ENCODE measurements around the gene TCEA3. TPM values are rescaled to one million over a fixed set of nuclear protein-coding genes. Genes with fewer than 3 reads are reported as not detected.

TCEA3 gene
- total RNA-seq, 2 experiments from 2014 or later, result 7.0 to 8.3 TPM

GRCh38 chr1:23401313-23401712 is 23.2 kb downstream of the TCEA3 start:
- no peak for ATAC-seq
- DNase-seq, result no peak
- H3K27me3 Mint-ChIP-seq, result no peaks in the 10 kb centered on the region
- POLR2A ChIA-PET, result interaction anchor here (1.0 to 1.8 kb wide), 2 partner anchors 11 to 57 kb away, joined by 3 to 6 read pairs; partner anchors contain the start of gene HNRNPR
- no peaks in the 10 kb centered on the region for H3K9me3 Mint-ChIP-seq
- peaks cover 4% of the 10 kb centered on the region for H3K4me1 Mint-ChIP-seq (ENCODE audit: low read depth)
- H3K36me3 Mint-ChIP-seq (ENCODE audit: low read depth), result no peaks in the 10 kb centered on the region
- intact Hi-C loops (cut with micrococcal nuclease), result no loop called here
- H3K4me3 Mint-ChIP-seq, result no peak overlapping the region
- no peak for TF ChIP-seq CTCF (IDR thresholded peaks at IDR 0.05)
- no peak overlapping the region for H3K27ac Mint-ChIP-seq
- CTCF ChIA-PET, result interaction anchor here (1.0 to 3.5 kb wide), 3 partner anchors 17 to 57 kb away, joined by 3 to 18 read pairs (median 3); partner anchors contain the start of gene HNRNPR

DNA sequence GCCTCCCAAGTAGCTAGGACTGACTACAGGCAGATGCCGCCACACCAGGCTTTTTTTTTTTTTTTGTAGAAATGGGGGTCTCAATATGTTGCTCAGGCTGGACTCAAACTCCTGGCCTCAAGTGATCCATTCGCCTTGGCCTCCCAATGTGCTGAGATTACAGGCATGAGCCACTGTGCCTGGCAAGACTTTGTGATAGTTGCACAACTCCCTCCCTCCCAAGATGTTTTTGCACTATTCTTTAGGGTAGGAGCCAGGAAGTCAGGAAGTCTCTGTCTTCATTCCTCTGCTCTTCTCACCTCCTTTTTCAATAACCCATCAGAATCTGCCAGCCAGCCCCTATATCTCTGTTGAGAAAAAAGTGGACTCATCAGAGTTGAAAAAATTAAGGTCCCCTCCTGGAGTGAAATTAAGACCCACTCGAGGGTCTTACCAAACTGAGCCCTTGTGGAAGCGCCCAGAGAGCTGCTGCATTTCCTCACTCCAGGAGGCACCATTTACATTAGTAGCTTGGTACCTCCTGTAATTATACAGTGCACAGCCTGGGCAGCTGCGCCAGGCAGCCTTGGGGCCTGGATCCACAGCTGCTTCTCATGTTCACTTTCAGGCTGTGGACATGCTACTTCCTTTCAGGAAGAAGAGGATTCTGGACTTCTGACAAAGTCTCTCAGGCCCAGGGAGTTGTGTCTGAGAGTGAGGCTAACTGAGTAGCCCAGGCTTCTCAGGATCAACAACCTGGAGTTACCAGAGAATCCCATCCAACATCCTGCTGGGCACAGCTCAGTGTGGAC is 24.0 kb downstream of the TCEA3 start:
- ATAC-seq (no peak), DNase-seq (no peak)
- intact Hi-C loops (cut with micrococcal nuclease), result no loop called here
- ChIA-PET POLR2A (interaction anchor here (0.7 to 1.8 kb wide), 4 partner anchors 9 to 56 kb away, joined by 3 to 6 read pairs (median 3); partner anchors contain the start of gene HNRNPR), CTCF (interaction anchor here (1.0 kb wide), 1 partner anchor 18 kb away, joined by 3 read pairs; no protein-coding TSS in a partner anchor)
- no peak overlapping the region for H3K27ac Mint-ChIP-seq
- H3K9me3 Mint-ChIP-seq, result no peaks in the 10 kb centered on the region
- no peaks in the 10 kb centered on the region for H3K36me3 Mint-ChIP-seq (ENCODE audit: low read depth)
- TF ChIP-seq CTCF (IDR thresholded peaks at IDR 0.05), result no peak
- H3K4me1 Mint-ChIP-seq (ENCODE audit: low read depth), result peaks cover 8% of the 10 kb centered on the region
- no peaks in the 10 kb centered on the region for H3K27me3 Mint-ChIP-seq
- no peak overlapping the region for H3K4me3 Mint-ChIP-seq

GRCh38 chr1:23399229-23399628 is 25.3 kb downstream of the TCEA3 start:
- H3K4me1 Mint-ChIP-seq (ENCODE audit: low read depth), result peaks cover 7% of the 10 kb centered on the region
- H3K27ac Mint-ChIP-seq, result no peak overlapping the region
- no peak overlapping the region for H3K4me3 Mint-ChIP-seq
- POLR2A ChIA-PET, result no interaction called here
- CTCF ChIA-PET, result no interaction called here
- no peak for TF ChIP-seq CTCF (IDR thresholded peaks at IDR 0.05)
- no peaks in the 10 kb centered on the region for H3K27me3 Mint-ChIP-seq
- ATAC-seq (no peak), DNase-seq (no peak)
- H3K36me3 Mint-ChIP-seq (ENCODE audit: low read depth), result no peaks in the 10 kb centered on the region
- intact Hi-C loops (cut with micrococcal nuclease), result no loop called here
- H3K9me3 Mint-ChIP-seq, result no peaks in the 10 kb centered on the region

DNA sequence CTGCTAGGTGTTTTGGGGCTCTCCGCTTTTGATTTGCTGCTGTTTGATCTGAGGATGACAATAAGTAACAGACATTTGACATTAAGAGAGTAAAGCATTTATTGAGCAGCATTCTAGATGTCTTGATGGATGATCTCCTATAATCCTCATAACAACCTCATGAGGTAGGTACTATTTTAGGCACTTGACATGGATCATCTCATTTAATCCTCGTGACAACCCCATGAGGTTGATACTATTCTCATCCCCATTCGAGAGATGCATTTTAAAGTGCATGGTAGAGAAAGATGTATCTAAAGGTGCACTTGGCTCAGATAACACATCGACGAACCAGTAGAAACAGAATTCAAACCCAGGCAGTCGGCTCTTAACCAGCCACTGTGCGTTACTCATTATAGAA is 26.6 kb downstream of the TCEA3 start:
- no peak overlapping the region for H3K27ac Mint-ChIP-seq
- POLR2A ChIA-PET, result interaction anchor here (1.0 kb wide), 1 partner anchor 25 kb away, joined by 3 read pairs; no protein-coding TSS in a partner anchor
- no peaks in the 10 kb centered on the region for H3K9me3 Mint-ChIP-seq
- H3K4me1 Mint-ChIP-seq (ENCODE audit: low read depth), result peaks cover 4% of the 10 kb centered on the region
- no peaks in the 10 kb centered on the region for H3K27me3 Mint-ChIP-seq
- no peak overlapping the region for H3K4me3 Mint-ChIP-seq
- TF ChIP-seq CTCF (IDR thresholded peaks at IDR 0.05), result no peak
- DNase-seq (no peak), ATAC-seq (no peak)
- CTCF ChIA-PET, result no interaction called here
- intact Hi-C loops (cut with micrococcal nuclease), result no loop called here
- H3K36me3 Mint-ChIP-seq (ENCODE audit: low read depth), result no peaks in the 10 kb centered on the region

DNA sequence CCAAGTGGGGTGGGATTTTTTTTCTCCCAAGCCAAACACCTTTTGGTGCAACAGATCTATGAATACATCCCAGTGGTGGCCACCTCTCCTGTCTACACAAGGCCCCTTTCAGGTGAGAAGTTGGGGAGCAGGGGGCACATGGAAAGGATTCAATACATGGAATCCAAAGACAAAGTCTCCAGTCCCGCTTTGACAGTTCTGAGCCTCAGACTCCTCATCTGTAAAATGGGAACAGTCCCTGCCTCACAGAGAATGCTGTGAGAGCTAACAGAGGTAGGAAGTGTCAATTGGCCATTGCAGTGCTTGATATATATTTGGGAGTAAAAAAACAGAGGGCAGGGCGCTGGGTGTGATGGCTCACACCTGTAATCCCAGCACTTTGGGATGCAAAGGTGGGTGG is 28.2 kb downstream of the TCEA3 start:
- peaks cover 4% of the 10 kb centered on the region for H3K4me1 Mint-ChIP-seq (ENCODE audit: low read depth)
- CTCF ChIA-PET, result no interaction called here
- ATAC-seq (no peak), DNase-seq (no peak)
- no peak for TF ChIP-seq CTCF (IDR thresholded peaks at IDR 0.05)
- no peaks in the 10 kb centered on the region for H3K9me3 Mint-ChIP-seq
- intact Hi-C loops (cut with micrococcal nuclease), result no loop called here
- H3K27me3 Mint-ChIP-seq, result no peaks in the 10 kb centered on the region
- no peak overlapping the region for H3K27ac Mint-ChIP-seq
- no peak overlapping the region for H3K4me3 Mint-ChIP-seq
- POLR2A ChIA-PET, result no interaction called here
- no peaks in the 10 kb centered on the region for H3K36me3 Mint-ChIP-seq (ENCODE audit: low read depth)
